Activated CD4-positive, alpha-beta T cell treated with anti-CD3 and anti-CD28 coated beads for 36 hours (primary cell): ENCODE data around the gene TGFBI. TPM values are rescaled to one million over a fixed set of nuclear protein-coding genes. Genes with fewer than 3 reads are reported as not detected.

Source experiments
- ATAC-seq: fragments of 200-7000 bp; cut with Tn5 transposase; one replicate; pipeline ENCODE4 v1.10.0; 2021; ENCODE audit warnings: mild to moderate bottlenecking, moderate library complexity
- CTCF ChIA-PET: fragments of 350-600 bp; sonication (Branson Sonifier 250); formaldehyde crosslinking; loops from one replicate; lab custom pipeline; 2021; ENCODE audit warnings: antibody characterized with exemption; lab: Charles Lee
- POLR2A ChIA-PET: fragments of 350-600 bp; sonication (Branson Sonifier 250); formaldehyde crosslinking; loops from one replicate; lab custom pipeline; 2021; ENCODE audit warnings: antibody characterized with exemption, inconsistent platforms; lab: Charles Lee
- DNase-seq: peaks from one replicate; pipeline ENCODE4 v3.0.0-alpha.2; 2020
- H3K27ac Mint-ChIP-seq: one replicate; pipeline ENCODE4 v1.8.0; 2021; ENCODE audit warnings: mixed read lengths
- H3K27me3 Mint-ChIP-seq: one replicate; pipeline ENCODE4 v1.8.0; 2021; ENCODE audit warnings: mixed read lengths
- H3K36me3 Mint-ChIP-seq: one replicate; pipeline ENCODE4 v1.8.0; 2021; ENCODE audit warnings: low read depth, mixed read lengths
- H3K4me1 Mint-ChIP-seq: one replicate; pipeline ENCODE4 v1.8.0; 2021; ENCODE audit warnings: mixed read lengths
- H3K4me3 Mint-ChIP-seq: one replicate; pipeline ENCODE4 v1.8.0; 2021; ENCODE audit warnings: mild to moderate bottlenecking, moderate library complexity, mixed read lengths
- H3K9me3 Mint-ChIP-seq: one replicate; pipeline ENCODE4 v1.8.0; 2021; ENCODE audit warnings: low read depth, mixed read lengths
- intact Hi-C, 2 experiments: fragments of 100-400 bp; cut with DNase I in 1 of 2; cut with micrococcal nuclease in 1 of 2; formaldehyde crosslinking; loops; one replicate each; pipeline versions ENCODE4 v1.14.2 to v1.15.1; 2022 to 2024; cut with DNase I, micrococcal nuclease
- total RNA-seq, 2 experiments: library from RNA; stranded (reverse); gene quantifications; one replicate each; pipeline ENCODE4 v1.2.3, GENCODE V29; 2021

The TGFBI gene
- total RNA-seq, 2 experiments from 2014 or later: not detected

GRCh38 chr5:136086783-136087566 lies 58.2 kb downstream of the TGFBI start:
- Mint-ChIP-seq H3K36me3 (no peaks in the 10 kb centered on the region), H3K27ac (no peak overlapping the region), H3K4me3 (no peak overlapping the region), H3K4me1 (no peaks in the 10 kb centered on the region), H3K27me3 (peaks cover 4% of the 10 kb centered on the region), H3K9me3 (no peaks in the 10 kb centered on the region)
- CTCF ChIA-PET: interaction anchor here (0.5 to 0.7 kb wide), 2 partner anchors 109 to 585 kb away, joined by 3 to 4 read pairs; no protein-coding TSS in a partner anchor
- ATAC-seq (no peak), DNase-seq (no peak)
- intact Hi-C loops: no loop called here
- POLR2A ChIA-PET: no interaction called here

DNA sequence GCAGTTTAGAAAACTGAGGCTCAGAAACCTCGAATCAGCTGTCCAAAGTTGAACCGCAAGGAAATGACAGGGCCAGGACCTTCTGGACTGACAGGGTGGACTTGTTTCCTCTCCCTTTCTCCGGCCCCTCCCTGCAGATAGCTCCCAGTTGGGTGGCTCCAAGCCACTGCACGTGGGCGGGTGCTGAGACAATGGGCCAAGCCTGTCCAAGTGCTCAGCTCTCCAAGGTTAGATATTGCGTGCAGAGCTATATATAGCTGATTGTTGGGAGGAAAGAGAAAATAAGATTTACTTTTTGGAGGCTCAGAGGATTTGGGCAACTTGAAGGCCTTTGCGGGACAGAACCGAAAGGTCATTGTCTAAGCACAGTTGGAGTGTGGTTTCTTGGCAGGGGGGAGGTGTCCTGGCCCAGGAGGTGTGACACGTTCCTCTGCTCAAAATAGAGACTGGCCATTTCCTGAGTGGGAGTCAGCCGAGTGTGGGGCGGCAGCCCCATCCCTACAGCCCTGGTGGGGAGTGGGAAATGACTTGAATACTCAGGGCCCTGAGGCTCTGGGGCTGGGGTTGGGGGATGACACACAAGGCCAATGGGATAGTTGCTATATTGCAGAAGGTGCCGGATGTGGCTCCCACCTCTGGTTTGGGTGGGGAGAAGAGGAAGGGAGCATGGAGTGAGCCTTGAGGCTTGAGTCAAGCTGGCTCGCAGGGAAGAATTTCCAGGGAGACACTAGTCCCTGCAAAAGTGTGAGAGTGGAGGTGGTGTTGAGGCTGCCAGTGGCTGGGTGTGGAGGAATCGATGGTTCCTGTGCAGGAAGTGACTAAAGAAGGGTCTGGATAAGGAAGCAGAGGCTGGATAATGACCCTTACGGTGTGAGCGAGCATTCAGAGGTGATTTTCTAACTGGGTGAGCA lies 59.4 kb downstream of the TGFBI start:
- H3K4me1 Mint-ChIP-seq: no peaks in the 10 kb centered on the region
- intact Hi-C loops: no loop called here
- peaks cover 7% of the 10 kb centered on the region for H3K27me3 Mint-ChIP-seq
- H3K36me3 Mint-ChIP-seq: no peaks in the 10 kb centered on the region
- POLR2A ChIA-PET: no interaction called here
- CTCF ChIA-PET: no interaction called here
- DNase-seq (no peak), ATAC-seq (no peak)
- no peaks in the 10 kb centered on the region for H3K9me3 Mint-ChIP-seq
- no peak overlapping the region for H3K4me3 Mint-ChIP-seq
- no peak overlapping the region for H3K27ac Mint-ChIP-seq

- Mint-ChIP-seq H3K27ac (no peak overlapping the region), H3K27me3 (peaks cover 12% of the 10 kb centered on the region), H3K4me1 (no peaks in the 10 kb centered on the region), H3K9me3 (no peaks in the 10 kb centered on the region), H3K36me3 (no peaks in the 10 kb centered on the region), H3K4me3 (no peak overlapping the region)
- intact Hi-C loops: no loop called here
- ATAC-seq (no peak), DNase-seq (no peak)
- CTCF ChIA-PET: interaction anchor here (0.5 kb wide), 1 partner anchor 35 kb away, joined by 3 read pairs; no protein-coding TSS in a partner anchor
- POLR2A ChIA-PET: no interaction called here
Observed at GRCh38 chr5:136089791-136090190, 61.0 kb downstream of the TGFBI start.

DNA sequence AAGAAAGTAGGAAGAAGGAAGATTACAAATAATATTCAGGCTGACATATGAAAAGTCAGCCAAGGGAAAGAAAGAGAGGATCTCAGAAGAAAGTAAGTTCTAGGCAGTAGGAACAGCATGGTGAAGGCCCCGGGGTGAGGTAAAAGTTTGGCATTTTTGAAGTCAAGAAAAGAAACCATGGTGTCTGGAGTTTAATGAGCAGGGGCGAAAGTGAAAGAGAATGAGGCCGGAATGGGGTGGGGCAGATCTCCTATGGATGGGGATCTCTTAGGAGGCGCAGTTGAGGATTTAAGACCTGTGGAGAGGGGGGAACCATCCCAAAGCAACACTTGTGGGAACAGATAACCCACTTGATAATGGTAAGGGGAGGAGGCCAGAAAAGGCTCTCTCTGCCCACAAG lies 61.5 kb downstream of the TGFBI start:
- intact Hi-C loops: no loop called here
- no peaks in the 10 kb centered on the region for H3K4me1 Mint-ChIP-seq
- peaks cover 15% of the 10 kb centered on the region for H3K27me3 Mint-ChIP-seq
- H3K9me3 Mint-ChIP-seq: no peaks in the 10 kb centered on the region
- no peaks in the 10 kb centered on the region for H3K36me3 Mint-ChIP-seq
- no peak for ATAC-seq
- ChIA-PET POLR2A (no interaction called here), CTCF (no interaction called here)
- H3K4me3 Mint-ChIP-seq: no peak overlapping the region
- DNase-seq: no peak
- no peak overlapping the region for H3K27ac Mint-ChIP-seq

DNA sequence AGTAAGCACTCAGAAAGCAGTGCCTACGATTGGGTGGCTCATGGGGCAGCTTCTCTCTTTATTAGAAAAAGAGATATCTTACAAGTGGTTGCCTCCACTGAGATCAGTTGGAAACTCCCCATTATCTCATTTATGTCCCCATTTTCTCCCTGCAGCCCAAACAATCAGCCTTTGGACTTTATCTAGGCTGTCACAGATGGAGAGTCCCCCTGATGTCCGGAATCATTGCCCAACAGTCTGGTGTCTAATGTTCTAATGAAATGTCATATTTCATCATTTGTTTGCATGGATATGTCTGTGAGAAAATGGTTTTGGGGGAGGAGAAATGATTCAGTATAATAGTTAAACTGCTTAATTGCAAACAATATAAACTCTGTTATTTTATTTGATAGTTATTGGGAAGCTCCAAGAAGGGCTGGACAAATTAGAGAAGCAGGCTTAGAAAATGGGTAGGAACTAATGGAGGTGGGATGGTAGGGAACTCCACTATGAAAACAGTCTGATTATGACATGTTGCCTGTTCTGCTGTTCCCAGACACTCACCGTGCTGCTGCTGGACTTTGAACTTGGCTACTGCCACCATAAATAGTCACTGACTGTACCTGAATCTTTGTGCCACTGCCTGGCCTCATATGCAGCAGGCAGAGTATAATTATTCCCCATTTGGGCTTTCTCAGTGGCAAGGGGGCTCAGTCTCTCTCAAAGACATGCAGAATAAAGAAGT lies 65.6 kb downstream of the TGFBI start:
- CTCF ChIA-PET: no interaction called here
- intact Hi-C loops: no loop called here
- Mint-ChIP-seq H3K4me1 (no peaks in the 10 kb centered on the region), H3K27ac (no peak overlapping the region), H3K27me3 (peaks cover 23% of the 10 kb centered on the region), H3K9me3 (no peaks in the 10 kb centered on the region), H3K36me3 (no peaks in the 10 kb centered on the region), H3K4me3 (no peak overlapping the region)
- DNase-seq (no peak), ATAC-seq (no peak)
- POLR2A ChIA-PET: no interaction called here

DNA sequence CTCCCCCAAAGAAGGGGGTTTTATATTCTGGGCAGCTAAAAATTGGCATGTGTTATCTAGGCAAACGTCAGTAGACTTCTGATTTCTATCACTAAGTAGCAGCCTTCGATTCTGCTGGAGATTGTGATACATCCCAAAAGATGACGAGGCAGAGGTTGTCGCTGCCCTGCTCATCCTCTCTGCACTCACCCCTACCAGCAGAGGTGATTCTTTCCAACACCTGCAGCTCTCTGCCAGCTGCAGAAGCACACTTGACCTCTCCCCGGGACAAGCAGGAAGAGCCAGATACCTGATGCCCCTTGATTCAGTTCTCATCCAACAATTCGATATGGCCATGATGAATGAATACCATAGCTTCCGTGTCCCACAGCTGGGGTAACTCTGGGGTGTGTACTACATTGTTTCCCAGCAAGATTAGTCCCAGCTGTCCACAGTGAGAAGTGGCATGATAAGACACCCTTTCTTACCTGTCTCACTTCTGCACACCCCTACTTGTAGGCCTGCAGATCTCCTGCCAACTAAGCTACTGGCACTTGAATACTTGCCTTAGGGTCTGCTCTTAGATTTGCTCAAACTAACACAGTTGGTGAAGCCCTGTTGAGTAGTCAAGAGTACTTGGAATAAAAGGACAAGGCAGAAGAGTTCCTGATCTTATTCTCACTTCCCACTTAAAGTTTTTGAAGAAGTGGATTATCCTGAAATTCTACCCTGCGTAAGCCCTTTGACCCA lies 66.3 kb downstream of the TGFBI start:
- ChIA-PET CTCF (no interaction called here), POLR2A (no interaction called here)
- H3K9me3 Mint-ChIP-seq: no peaks in the 10 kb centered on the region
- peaks cover 22% of the 10 kb centered on the region for H3K27me3 Mint-ChIP-seq
- H3K4me3 Mint-ChIP-seq: no peak overlapping the region
- H3K36me3 Mint-ChIP-seq: no peaks in the 10 kb centered on the region
- no peak overlapping the region for H3K27ac Mint-ChIP-seq
- H3K4me1 Mint-ChIP-seq: no peaks in the 10 kb centered on the region
- ATAC-seq: no peak
- intact Hi-C loops: no loop called here
- DNase-seq: no peak

- Mint-ChIP-seq H3K27ac (no peak overlapping the region), H3K27me3 (peaks cover 15% of the 10 kb centered on the region), H3K4me3 (no peak overlapping the region), H3K9me3 (no peaks in the 10 kb centered on the region), H3K36me3 (no peaks in the 10 kb centered on the region), H3K4me1 (no peaks in the 10 kb centered on the region)
- ChIA-PET POLR2A (no interaction called here), CTCF (interaction anchor here (0.7 to 0.8 kb wide), 2 partner anchors 14 to 85 kb away, joined by 3 read pairs; no protein-coding TSS in a partner anchor)
- no peak for ATAC-seq
- intact Hi-C loops: no loop called here
- DNase-seq: no peak
Observed at GRCh38 chr5:136098176-136098575, 69.4 kb downstream of the TGFBI start.

- no peaks in the 10 kb centered on the region for H3K4me1 Mint-ChIP-seq
- ChIA-PET POLR2A (no interaction called here), CTCF (no interaction called here)
- no peaks in the 10 kb centered on the region for H3K36me3 Mint-ChIP-seq
- ATAC-seq (no peak), DNase-seq (no peak)
- no peak overlapping the region for H3K27ac Mint-ChIP-seq
- no peak overlapping the region for H3K4me3 Mint-ChIP-seq
- H3K9me3 Mint-ChIP-seq: no peaks in the 10 kb centered on the region
- intact Hi-C loops: no loop called here
- H3K27me3 Mint-ChIP-seq: peaks cover 14% of the 10 kb centered on the region
Observed at GRCh38 chr5:136099870-136100269, 71.1 kb downstream of the TGFBI start.

- DNase-seq (no peak), ATAC-seq (no peak)
- POLR2A ChIA-PET: no interaction called here
- Mint-ChIP-seq H3K4me3 (no peak overlapping the region), H3K4me1 (no peaks in the 10 kb centered on the region), H3K9me3 (no peaks in the 10 kb centered on the region), H3K27ac (no peak overlapping the region), H3K27me3 (peaks cover 8% of the 10 kb centered on the region), H3K36me3 (no peaks in the 10 kb centered on the region)
- CTCF ChIA-PET: no interaction called here
- intact Hi-C loops: no loop called here
Observed at GRCh38 chr5:136101884-136102283, 73.1 kb downstream of the TGFBI start.

DNA sequence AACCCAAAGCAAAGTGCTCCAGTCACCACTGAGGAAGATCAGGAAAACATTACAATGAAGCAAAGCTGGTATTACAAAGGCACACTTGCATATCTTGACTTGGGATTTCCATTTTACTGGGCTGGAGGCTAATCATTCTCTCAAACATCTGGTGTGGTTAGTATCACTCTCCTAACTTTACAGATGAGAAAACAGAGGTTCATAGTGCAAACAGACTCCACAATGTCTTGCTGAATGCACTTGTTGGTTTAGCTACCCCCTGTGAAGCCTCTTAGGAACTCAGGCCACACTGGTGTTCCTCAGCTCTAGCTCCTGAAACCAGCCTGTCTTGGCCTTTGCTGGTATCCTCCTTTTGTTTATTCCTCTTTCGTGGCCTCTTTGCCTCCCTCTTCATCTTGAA lies 74.3 kb downstream of the TGFBI start:
- no peak overlapping the region for H3K4me3 Mint-ChIP-seq
- no peaks in the 10 kb centered on the region for H3K9me3 Mint-ChIP-seq
- POLR2A ChIA-PET: no interaction called here
- DNase-seq (no peak), ATAC-seq (no peak)
- intact Hi-C loops: no loop called here
- H3K27me3 Mint-ChIP-seq: peaks cover 8% of the 10 kb centered on the region
- no peak overlapping the region for H3K27ac Mint-ChIP-seq
- no peaks in the 10 kb centered on the region for H3K36me3 Mint-ChIP-seq
- CTCF ChIA-PET: interaction anchor here (0.6 kb wide), 1 partner anchor 58 kb away, joined by 3 read pairs; no protein-coding TSS in a partner anchor
- no peaks in the 10 kb centered on the region for H3K4me1 Mint-ChIP-seq
